ENCODE measurements around the gene MYZAP.

DNA sequence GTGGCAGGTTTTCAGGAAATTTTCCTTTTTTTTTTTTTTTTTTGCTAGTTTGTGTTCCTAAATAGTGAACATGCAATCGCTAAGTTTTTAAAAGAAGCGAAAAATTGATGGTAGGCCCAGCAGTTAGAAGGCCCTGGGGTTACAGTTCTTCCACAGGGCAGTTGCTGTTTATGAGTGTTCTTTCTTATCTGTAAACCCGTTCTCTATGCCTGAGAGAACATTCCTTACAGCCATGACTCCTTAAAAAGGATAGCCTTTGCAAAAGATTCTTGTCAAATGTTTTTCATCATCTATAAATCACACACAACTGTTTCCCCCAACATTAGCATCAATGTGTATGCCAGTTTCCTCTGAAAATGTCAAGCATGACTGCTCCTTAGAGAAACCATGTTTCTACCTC, 23.8 kb upstream of the MYZAP start:
- TF ChIP-seq MCM7 (IDR thresholded peaks at IDR 0.05) (no peak), ZNF274 (IDR thresholded peaks at IDR 0.05; ENCODE audit: borderline replicate concordance, low read depth, low read length) (no peak)
